ENCODE data around the gene GRIFIN. TPM values are rescaled to one million over a fixed set of nuclear protein-coding genes. Genes with fewer than 3 reads are reported as not detected.

Gene GRIFIN
- total and polyA plus RNA-seq, 2 donors (not counting 1 experiment from before 2014, with no cell fraction given), result not detected

- Mint-ChIP-seq H3K9me3 (ENCODE audit: insufficient read depth) (no peaks in the 10 kb centered on the region), H3K27me3 (no peaks in the 10 kb centered on the region), H3K4me1 (peaks cover 60% of the 10 kb centered on the region), H3K4me3 (peak overlapping the region; percentile 99), H3K27ac (peak overlapping the region; percentile 96)
- 4% methylated on average over 3 of the region's 12 CpGs for WGBS (ENCODE audit: insufficient coverage)
- Histone ChIP-seq H3K27me3 (replicated peaks in 1 of 4; ENCODE audit: control extremely low read depth in 1 of 4, control insufficient read depth in 3 of 4, insufficient read depth in 4 of 4, low read length in 3 of 4) (no peaks in the 10 kb centered on the region), H3K4me3 (ENCODE audit: control extremely low read depth in 1 of 5, extremely low read depth in 1 of 5, insufficient read depth in 1 of 5, low read depth in 2 of 5, low read length in 4 of 5) (peak overlapping the region; percentile 84 to 100 (median 97)), H3K27ac (ENCODE audit: low read length in 2 of 2) (peak overlapping the region; percentile 44 to 72), H3K9me3 (ENCODE audit: control extremely low read depth in 1 of 3, control insufficient read depth in 2 of 3, insufficient read depth in 1 of 3, low read length in 2 of 3) (no peaks in the 10 kb centered on the region), H3K79me2 (ENCODE audit: control insufficient read depth, insufficient read depth, low read length) (peaks cover 58% of the 10 kb centered on the region), H3K9ac (ENCODE audit: low read length) (peak overlapping the region; percentile 90), H3K4me1 (ENCODE audit: control insufficient read depth in 2 of 2, insufficient read depth in 2 of 2, low read length in 2 of 2) (peaks cover 55 to 63% of the 10 kb centered on the region in 2 donors), H3K4me2 (replicated peaks; ENCODE audit: low read depth, low read length, poor library complexity, severe bottlenecking) (peak overlapping the region; percentile 85), H3K36me3 (replicated peaks in 1 of 2; ENCODE audit: control extremely low read depth in 1 of 2, control insufficient read depth in 1 of 2, extremely low read depth in 1 of 2, insufficient read depth in 2 of 2, low read length in 1 of 2) (peaks cover 0 to 44% of the 10 kb centered on the region in 2 experiments), H2AFZ (ENCODE audit: insufficient read depth, low read depth, low read length, poor library complexity, severe bottlenecking) (no peak overlapping the region), H4K20me1 (ENCODE audit: control insufficient read depth, insufficient read depth, low read length, poor library complexity, severe bottlenecking) (peaks cover 59% of the 10 kb centered on the region)
- ATAC-seq (ENCODE audit: low read depth) (no peak), DNase-seq (no peak)
- intact Hi-C loops (cut with micrococcal nuclease), result loop anchor here (5.0 kb wide), 1 partner anchor 111 kb away; the partner anchor contains the start of gene TTYH3
- CTCF ChIA-PET, result interaction anchor here (1.0 to 2.3 kb wide), 5 partner anchors 9 to 43 kb away, joined by 3 to 21 read pairs (median 6); no protein-coding TSS in a partner anchor
- TF ChIP-seq CTCF (IDR thresholded peaks at IDR 0.05), result no peak
- TF ChIP-seq EZH2 (IDR thresholded peaks at IDR 0.05; ENCODE audit: borderline replicate concordance, insufficient read depth, low read depth, low read length, poor library complexity, severe bottlenecking), result no peak
- POLR2A ChIA-PET, result interaction anchor here (0.5 to 14.9 kb wide), 6 partner anchors 9 to 190 kb away, joined by 3 to 340 read pairs (median 10); no protein-coding TSS in a partner anchor
Measured at GRCh38 chr7:2520761-2521290, 44.6 kb upstream of the GRIFIN start.
